Large intestine (tissue), 3 donors: ENCODE data around the gene ASB11. TPM values are rescaled to one million over a fixed set of nuclear protein-coding genes. Genes with fewer than 3 reads are reported as not detected.

Source experiments
- DNase-seq, 2 donors: peaks; one replicate each; pipeline versions ENCODE4 v3.0.0 to v3.0.0-alpha.2; 2013
- H3K27ac ChIP-seq: one replicate; pipeline ENCODE4 v1.5.1; 2013; ENCODE audit warnings: low read length
- H3K27me3 ChIP-seq: 2 replicates; pipeline ENCODE4 v1.6.1; 2013; ENCODE audit warnings: low read length; ENCODE audit not compliant: control insufficient read depth, insufficient read depth
- H3K36me3 ChIP-seq: 2 replicates; pipeline ENCODE4 v1.6.1; 2013; ENCODE audit warnings: low read length; ENCODE audit not compliant: control insufficient read depth, insufficient read depth
- H3K4me1 ChIP-seq: one replicate; pipeline ENCODE4 v1.6.1; 2013; ENCODE audit warnings: low read length; ENCODE audit not compliant: control insufficient read depth, insufficient read depth
- H3K4me3 ChIP-seq: one replicate; pipeline ENCODE4 v1.5.1; 2013; ENCODE audit warnings: low read length
- H3K9me3 ChIP-seq: one replicate; pipeline ENCODE4 v1.6.1; 2013; ENCODE audit warnings: mild to moderate bottlenecking, low read depth, low read length, moderate library complexity; ENCODE audit not compliant: control insufficient read depth
- WGBS: methylation state at CpG from one replicate; pipeline ENCODE4 v1.1.5; 2013; ENCODE audit warnings: low lambda C conversion rate; ENCODE audit not compliant: insufficient coverage; 5-methylcytosine and 5-hydroxymethylcytosine counted together
- polyA plus RNA-seq: library from polyadenylated mRNA; unstranded; fragments of 120-200 nt; gene quantifications from one replicate; pipeline ENCODE4 v1.2.1, GENCODE V29; 2013

The ASB11 gene
- polyA plus RNA-seq, 1 donor: 0.03 TPM

GRCh38 chrX:15271757-15272156 lies 43.7 kb downstream of the ASB11 start:
- no peaks in the 10 kb centered on the region for H3K36me3 ChIP-seq
- no peak overlapping the region for H3K4me3 ChIP-seq
- no peak overlapping the region for H3K27ac ChIP-seq
- H3K27me3 ChIP-seq: no peaks in the 10 kb centered on the region
- no peak for DNase-seq
- no CpG with 5 or more reads among the region's 1 CpG for WGBS
- no peaks in the 10 kb centered on the region for H3K4me1 ChIP-seq
- H3K9me3 ChIP-seq: no peaks in the 10 kb centered on the region

GRCh38 chrX:15269618-15270521 lies 45.6 kb downstream of the ASB11 start, which contains the start of gene ASB9:
TSS of gene ASB9 (minus strand) at chrX:15270083. CDS start at chrX:15269874, 209 bp downstream.
- no peaks in the 10 kb centered on the region for H3K4me1 ChIP-seq
- H3K27me3 ChIP-seq: no peaks in the 10 kb centered on the region
- H3K36me3 ChIP-seq: no peaks in the 10 kb centered on the region
- peak within 1 kb of the TSS; percentile 7 for H3K4me3 ChIP-seq
- no peaks in the 10 kb centered on the region for H3K9me3 ChIP-seq
- H3K27ac ChIP-seq: peak within 1 kb of the TSS; percentile 51
- peak; percentile 49 to 68 for DNase-seq
- WGBS: no CpG with 5 or more reads among the region's 15 CpGs

GRCh38 chrX:15269120-15269519 lies 46.3 kb downstream of the ASB11 start:
- WGBS: no CpG with 5 or more reads among the region's 1 CpG
- Histone ChIP-seq H3K4me3 (no peak overlapping the region), H3K27ac (peak overlapping the region; percentile 51), H3K36me3 (no peaks in the 10 kb centered on the region), H3K4me1 (no peaks in the 10 kb centered on the region), H3K9me3 (no peaks in the 10 kb centered on the region), H3K27me3 (no peaks in the 10 kb centered on the region)
- no peak for DNase-seq

GRCh38 chrX:15254852-15255251 lies 60.6 kb downstream of the ASB11 start:
- no peaks in the 10 kb centered on the region for H3K9me3 ChIP-seq
- no peak overlapping the region for H3K27ac ChIP-seq
- no peak for DNase-seq

GRCh38 chrX:15245896-15246295 lies 69.5 kb downstream of the ASB11 start:
- H3K4me1 ChIP-seq: no peaks in the 10 kb centered on the region
- DNase-seq: no peak
- H3K9me3 ChIP-seq: no peaks in the 10 kb centered on the region
- no peak overlapping the region for H3K4me3 ChIP-seq
- no CpG with 5 or more reads among the region's 4 CpGs for WGBS
- H3K36me3 ChIP-seq: no peaks in the 10 kb centered on the region
- no peaks in the 10 kb centered on the region for H3K27me3 ChIP-seq
- H3K27ac ChIP-seq: no peak overlapping the region

More at GRCh38 chrX:15254852-15255251, 60.6 kb downstream of the ASB11 start:
- Histone ChIP-seq H3K4me1 (no peaks in the 10 kb centered on the region), H3K27me3 (no peaks in the 10 kb centered on the region), H3K4me3 (no peak overlapping the region), H3K36me3 (no peaks in the 10 kb centered on the region)

- no peak for DNase-seq
- no peaks in the 10 kb centered on the region for H3K36me3 ChIP-seq
- no peaks in the 10 kb centered on the region for H3K27me3 ChIP-seq
- no CpG with 5 or more reads among the region's 5 CpGs for WGBS
- no peak overlapping the region for H3K27ac ChIP-seq
- H3K9me3 ChIP-seq: no peaks in the 10 kb centered on the region
- no peak overlapping the region for H3K4me3 ChIP-seq
- H3K4me1 ChIP-seq: no peaks in the 10 kb centered on the region
Measured at GRCh38 chrX:15244421-15244820, 71.0 kb downstream of the ASB11 start.

- H3K4me3 ChIP-seq: no peak overlapping the region
- H3K4me1 ChIP-seq: no peaks in the 10 kb centered on the region
- H3K27me3 ChIP-seq: no peaks in the 10 kb centered on the region
- no peak overlapping the region for H3K27ac ChIP-seq
- DNase-seq: peak; percentile 43 to 47
- no CpG with 5 or more reads among the region's 5 CpGs for WGBS
- no peaks in the 10 kb centered on the region for H3K36me3 ChIP-seq
- H3K9me3 ChIP-seq: no peaks in the 10 kb centered on the region
Measured at GRCh38 chrX:15242899-15243555, 72.4 kb downstream of the ASB11 start.

GRCh38 chrX:15241301-15241700 lies 74.1 kb downstream of the ASB11 start:
- H3K9me3 ChIP-seq: no peaks in the 10 kb centered on the region
- no peak for DNase-seq
- no CpG with 5 or more reads among the region's 3 CpGs for WGBS
- no peak overlapping the region for H3K27ac ChIP-seq
- no peaks in the 10 kb centered on the region for H3K4me1 ChIP-seq
- H3K36me3 ChIP-seq: no peaks in the 10 kb centered on the region
- no peak overlapping the region for H3K4me3 ChIP-seq
- no peaks in the 10 kb centered on the region for H3K27me3 ChIP-seq

GRCh38 chrX:15240414-15240813 lies 75.0 kb downstream of the ASB11 start:
- Histone ChIP-seq H3K4me3 (no peak overlapping the region), H3K36me3 (no peaks in the 10 kb centered on the region), H3K27ac (no peak overlapping the region), H3K4me1 (no peaks in the 10 kb centered on the region), H3K27me3 (no peaks in the 10 kb centered on the region), H3K9me3 (no peaks in the 10 kb centered on the region)
- no peak for DNase-seq
- WGBS: no CpG with 5 or more reads among the region's 5 CpGs

GRCh38 chrX:15236146-15236545 lies 79.3 kb downstream of the ASB11 start:
- H3K9me3 ChIP-seq: no peaks in the 10 kb centered on the region
- no peak overlapping the region for H3K27ac ChIP-seq
- H3K27me3 ChIP-seq: no peaks in the 10 kb centered on the region
- no peaks in the 10 kb centered on the region for H3K36me3 ChIP-seq
- peaks cover 4% of the 10 kb centered on the region for H3K4me1 ChIP-seq
- 83% methylated on average over 1 of the region's 3 CpGs for WGBS
- H3K4me3 ChIP-seq: no peak overlapping the region
- no peak for DNase-seq
